RWPE2 (cell line): ENCODE measurements around the gene FBRSL1.

Experiments used
- ATAC-seq: fragments of 200-7000 bp; cut with Tn5 transposase; 3 replicates; pipeline ENCODE4 v1.9.1; 2021; ENCODE audit warnings: low read depth
- DNase-seq: peaks from one replicate; pipeline ENCODE4 v3.0.0-alpha.2; 2020; ENCODE audit warnings: low spot score
- H3K27ac ChIP-seq: fragments of 450-650 bp; 2 replicates; pipeline ENCODE4 v1.5.1; 2017; ENCODE audit warnings: mild to moderate bottlenecking; ENCODE audit not compliant: poor library complexity, severe bottlenecking
- H3K27me3 ChIP-seq: fragments of 250-450 bp; sonication (Bioruptor Pico); 2 replicates; pipeline ENCODE4 v1.5.1; 2021; ENCODE audit warnings: mild to moderate bottlenecking, moderate library complexity; ENCODE audit not compliant: insufficient read depth, poor library complexity, severe bottlenecking
- H3K36me3 ChIP-seq: fragments of 250-450 bp; sonication (Bioruptor Pico); 2 replicates; pipeline ENCODE4 v1.5.1; 2020; ENCODE audit warnings: low read depth, mild to moderate bottlenecking, moderate library complexity
- H3K4me1 ChIP-seq: fragments of 250-450 bp; sonication (Bioruptor Pico); 2 replicates; pipeline ENCODE4 v1.5.1; 2021; ENCODE audit warnings: mild to moderate bottlenecking, moderate library complexity; ENCODE audit not compliant: insufficient read depth, poor library complexity, severe bottlenecking
- H3K4me3 ChIP-seq: fragments of 250-450 bp; sonication (Bioruptor Pico); 2 replicates; pipeline ENCODE4 v1.5.1; 2021; ENCODE audit warnings: mild to moderate bottlenecking, moderate library complexity; ENCODE audit not compliant: severe bottlenecking
- H3K9me3 ChIP-seq: fragments of 250-450 bp; sonication (Bioruptor Pico); 2 replicates; pipeline ENCODE4 v1.5.1; 2021; ENCODE audit warnings: mild to moderate bottlenecking, moderate library complexity; ENCODE audit not compliant: severe bottlenecking
- TF ChIP-seq, protein P1 (sequence below): fragments of 450-650 bp; IDR thresholded peaks from one replicate; pipeline ENCODE4 v1.5.1; 2017; ENCODE audit warnings: mild to moderate bottlenecking, moderate library complexity; ENCODE audit not compliant: poor library complexity, severe bottlenecking

The FBRSL1 gene

GRCh38 chr12:132477703-132478432, 12.1 kb upstream of the FBRSL1 start:
- Histone ChIP-seq H3K27me3 (peaks cover 12% of the 10 kb centered on the region), H3K4me3 (no peak overlapping the region), H3K36me3 (no peaks in the 10 kb centered on the region), H3K9me3 (no peaks in the 10 kb centered on the region), H3K4me1 (no peaks in the 10 kb centered on the region), H3K27ac (no peak overlapping the region)
- ATAC-seq: 0 out of 3 replicates have a peak, but pooled peaks have one; percentile 8
- TF ChIP-seq, protein P1, sequence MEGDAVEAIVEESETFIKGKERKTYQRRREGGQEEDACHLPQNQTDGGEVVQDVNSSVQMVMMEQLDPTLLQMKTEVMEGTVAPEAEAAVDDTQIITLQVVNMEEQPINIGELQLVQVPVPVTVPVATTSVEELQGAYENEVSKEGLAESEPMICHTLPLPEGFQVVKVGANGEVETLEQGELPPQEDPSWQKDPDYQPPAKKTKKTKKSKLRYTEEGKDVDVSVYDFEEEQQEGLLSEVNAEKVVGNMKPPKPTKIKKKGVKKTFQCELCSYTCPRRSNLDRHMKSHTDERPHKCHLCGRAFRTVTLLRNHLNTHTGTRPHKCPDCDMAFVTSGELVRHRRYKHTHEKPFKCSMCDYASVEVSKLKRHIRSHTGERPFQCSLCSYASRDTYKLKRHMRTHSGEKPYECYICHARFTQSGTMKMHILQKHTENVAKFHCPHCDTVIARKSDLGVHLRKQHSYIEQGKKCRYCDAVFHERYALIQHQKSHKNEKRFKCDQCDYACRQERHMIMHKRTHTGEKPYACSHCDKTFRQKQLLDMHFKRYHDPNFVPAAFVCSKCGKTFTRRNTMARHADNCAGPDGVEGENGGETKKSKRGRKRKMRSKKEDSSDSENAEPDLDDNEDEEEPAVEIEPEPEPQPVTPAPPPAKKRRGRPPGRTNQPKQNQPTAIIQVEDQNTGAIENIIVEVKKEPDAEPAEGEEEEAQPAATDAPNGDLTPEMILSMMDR: no peak
- DNase-seq: no peak

DNA sequence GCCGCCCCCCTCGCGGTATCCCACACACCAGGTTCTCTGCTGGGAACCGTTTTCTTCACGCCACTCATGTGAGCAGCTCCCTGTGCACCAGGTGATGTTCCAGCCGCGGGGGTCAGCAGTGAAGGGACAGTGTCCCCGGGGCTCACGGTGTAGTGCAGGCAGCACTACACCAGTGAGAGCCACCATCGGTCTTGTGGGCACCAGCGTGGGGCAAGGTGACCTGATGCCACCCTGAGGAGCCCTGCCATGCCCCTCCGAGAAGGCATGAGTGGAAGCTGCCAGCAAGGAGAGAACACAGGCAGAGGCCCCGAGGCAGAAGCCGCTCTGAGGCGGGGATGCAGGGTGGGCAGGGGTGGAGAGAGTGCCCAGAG, 11.5 kb upstream of the FBRSL1 start:
- DNase-seq (no peak), ATAC-seq (no peak)
- Histone ChIP-seq H3K27me3 (peaks cover 12% of the 10 kb centered on the region), H3K9me3 (no peaks in the 10 kb centered on the region), H3K4me1 (no peaks in the 10 kb centered on the region), H3K4me3 (no peak overlapping the region), H3K27ac (no peak overlapping the region), H3K36me3 (no peaks in the 10 kb centered on the region)
- TF ChIP-seq, protein P1: no peak

DNA sequence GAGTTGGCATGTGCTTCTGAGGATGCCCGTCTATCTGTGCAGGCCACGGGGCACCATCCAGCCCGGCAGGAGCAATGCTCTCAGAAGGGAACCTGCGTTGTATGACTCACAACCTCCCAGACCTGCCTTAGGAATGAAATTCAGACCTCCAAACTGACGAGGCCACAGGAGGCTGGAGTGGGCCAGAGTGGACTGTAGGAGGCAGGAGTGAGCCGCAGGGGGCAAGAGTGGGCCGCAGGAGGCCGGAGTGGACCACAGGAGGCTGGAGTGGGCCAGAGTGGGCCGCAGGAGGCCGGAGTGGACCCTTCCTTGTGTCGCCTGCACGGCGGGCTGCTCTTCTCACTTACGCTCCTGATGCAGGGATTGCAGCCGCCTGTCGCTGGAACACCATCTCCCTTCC, 11.1 kb upstream of the FBRSL1 start:
- no peak overlapping the region for H3K4me3 ChIP-seq
- no peaks in the 10 kb centered on the region for H3K36me3 ChIP-seq
- no peaks in the 10 kb centered on the region for H3K4me1 ChIP-seq
- no peaks in the 10 kb centered on the region for H3K9me3 ChIP-seq
- peaks cover 12% of the 10 kb centered on the region for H3K27me3 ChIP-seq
- H3K27ac ChIP-seq: no peak overlapping the region
- TF ChIP-seq, protein P1: no peak
- ATAC-seq (peak; percentile 13; the same call in 1 of the 3 replicates), DNase-seq (no peak)

DNA sequence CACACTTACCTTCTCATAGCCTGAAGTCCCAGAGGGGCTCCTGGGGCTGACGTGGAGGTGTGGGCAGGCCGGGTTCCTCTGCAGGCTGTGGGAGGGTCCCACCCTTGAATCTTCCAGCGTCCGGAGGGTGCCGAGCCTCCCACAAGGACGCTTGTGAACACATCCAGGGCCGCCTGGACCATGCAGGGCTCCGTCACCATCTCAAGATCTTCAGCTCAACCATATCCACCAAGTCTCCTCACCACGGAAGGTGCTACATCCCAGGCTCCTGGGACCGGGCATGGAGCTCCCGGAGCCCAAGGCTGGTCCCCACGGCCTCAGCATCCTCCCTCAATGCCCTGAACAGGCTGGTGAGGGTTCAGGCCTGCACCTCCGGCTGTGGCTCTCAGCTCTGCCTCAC, 10.7 kb upstream of the FBRSL1 start:
- H3K9me3 ChIP-seq: no peaks in the 10 kb centered on the region
- TF ChIP-seq, protein P1: no peak
- H3K4me1 ChIP-seq: no peaks in the 10 kb centered on the region
- ATAC-seq (0 out of 3 replicates have a peak, but pooled peaks have one; percentile 5), DNase-seq (no peak)
- H3K4me3 ChIP-seq: no peak overlapping the region
- H3K27ac ChIP-seq: no peak overlapping the region
- no peaks in the 10 kb centered on the region for H3K36me3 ChIP-seq
- peaks cover 12% of the 10 kb centered on the region for H3K27me3 ChIP-seq

DNA sequence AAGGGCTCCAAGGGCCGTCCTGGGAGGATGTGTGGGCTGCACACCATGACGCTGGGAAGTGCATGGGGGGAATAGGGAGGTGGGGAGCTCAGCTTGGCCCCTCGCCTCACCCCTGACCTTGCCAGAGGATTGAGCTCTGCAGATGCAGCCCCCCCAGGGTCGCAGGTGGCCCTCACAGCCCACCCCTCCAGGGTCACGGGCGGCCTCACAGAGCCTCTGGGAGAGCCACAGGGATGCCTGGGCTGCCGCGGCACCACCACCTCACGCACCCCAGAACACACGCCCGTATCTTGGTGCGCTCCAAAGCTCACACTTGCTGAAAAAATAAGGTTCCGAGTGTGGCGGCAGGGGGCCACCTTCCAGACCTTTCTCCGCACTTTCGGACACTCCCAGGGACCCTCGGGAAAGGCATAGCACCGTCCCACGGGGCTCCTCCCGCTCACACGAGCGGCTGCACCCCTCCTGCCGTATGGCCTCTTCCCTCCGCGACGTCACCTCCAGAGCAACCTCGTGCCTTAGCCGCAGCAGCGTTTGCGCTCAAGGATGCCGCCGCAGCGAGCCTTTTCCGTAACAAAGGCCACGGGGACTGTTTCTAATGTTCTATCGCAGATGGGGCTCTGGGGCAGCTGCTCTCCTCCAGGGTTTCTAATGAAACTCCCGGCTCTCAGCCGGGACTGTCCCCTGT, 9.9 kb upstream of the FBRSL1 start:
- no peak for ATAC-seq

More for the DNA sequence above, 9.9 kb upstream of the FBRSL1 start:
- TF ChIP-seq, protein P1: no peak
- H3K27me3 ChIP-seq: peaks cover 12% of the 10 kb centered on the region
- H3K9me3 ChIP-seq: no peaks in the 10 kb centered on the region
- H3K27ac ChIP-seq: no peak overlapping the region
- no peak for DNase-seq
- H3K4me3 ChIP-seq: no peak overlapping the region
- H3K36me3 ChIP-seq: no peaks in the 10 kb centered on the region
- no peaks in the 10 kb centered on the region for H3K4me1 ChIP-seq
